Measurements from ENCODE around the gene KDSR.

The KDSR gene

GRCh38 chr18:63317982-63318888 is 48.8 kb downstream of the KDSR start:
- peak overlapping the region; percentile 75 for H3K4me3 ChIP-seq (ENCODE audit: low read length)
- TF ChIP-seq, protein P1, sequence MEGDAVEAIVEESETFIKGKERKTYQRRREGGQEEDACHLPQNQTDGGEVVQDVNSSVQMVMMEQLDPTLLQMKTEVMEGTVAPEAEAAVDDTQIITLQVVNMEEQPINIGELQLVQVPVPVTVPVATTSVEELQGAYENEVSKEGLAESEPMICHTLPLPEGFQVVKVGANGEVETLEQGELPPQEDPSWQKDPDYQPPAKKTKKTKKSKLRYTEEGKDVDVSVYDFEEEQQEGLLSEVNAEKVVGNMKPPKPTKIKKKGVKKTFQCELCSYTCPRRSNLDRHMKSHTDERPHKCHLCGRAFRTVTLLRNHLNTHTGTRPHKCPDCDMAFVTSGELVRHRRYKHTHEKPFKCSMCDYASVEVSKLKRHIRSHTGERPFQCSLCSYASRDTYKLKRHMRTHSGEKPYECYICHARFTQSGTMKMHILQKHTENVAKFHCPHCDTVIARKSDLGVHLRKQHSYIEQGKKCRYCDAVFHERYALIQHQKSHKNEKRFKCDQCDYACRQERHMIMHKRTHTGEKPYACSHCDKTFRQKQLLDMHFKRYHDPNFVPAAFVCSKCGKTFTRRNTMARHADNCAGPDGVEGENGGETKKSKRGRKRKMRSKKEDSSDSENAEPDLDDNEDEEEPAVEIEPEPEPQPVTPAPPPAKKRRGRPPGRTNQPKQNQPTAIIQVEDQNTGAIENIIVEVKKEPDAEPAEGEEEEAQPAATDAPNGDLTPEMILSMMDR (conservative IDR thresholded peaks at IDR 0.05; ENCODE audit: low read length) = peak; percentile 39
- DNase-seq (ENCODE audit: low read depth) = no peak

GRCh38 chr18:63317556-63317946 is 49.5 kb downstream of the KDSR start:
- no peak overlapping the region for H3K4me3 ChIP-seq (ENCODE audit: low read length)
- TF ChIP-seq, protein P1 (conservative IDR thresholded peaks at IDR 0.05; ENCODE audit: low read length) = no peak
- no peak for DNase-seq (ENCODE audit: low read depth)

DNA sequence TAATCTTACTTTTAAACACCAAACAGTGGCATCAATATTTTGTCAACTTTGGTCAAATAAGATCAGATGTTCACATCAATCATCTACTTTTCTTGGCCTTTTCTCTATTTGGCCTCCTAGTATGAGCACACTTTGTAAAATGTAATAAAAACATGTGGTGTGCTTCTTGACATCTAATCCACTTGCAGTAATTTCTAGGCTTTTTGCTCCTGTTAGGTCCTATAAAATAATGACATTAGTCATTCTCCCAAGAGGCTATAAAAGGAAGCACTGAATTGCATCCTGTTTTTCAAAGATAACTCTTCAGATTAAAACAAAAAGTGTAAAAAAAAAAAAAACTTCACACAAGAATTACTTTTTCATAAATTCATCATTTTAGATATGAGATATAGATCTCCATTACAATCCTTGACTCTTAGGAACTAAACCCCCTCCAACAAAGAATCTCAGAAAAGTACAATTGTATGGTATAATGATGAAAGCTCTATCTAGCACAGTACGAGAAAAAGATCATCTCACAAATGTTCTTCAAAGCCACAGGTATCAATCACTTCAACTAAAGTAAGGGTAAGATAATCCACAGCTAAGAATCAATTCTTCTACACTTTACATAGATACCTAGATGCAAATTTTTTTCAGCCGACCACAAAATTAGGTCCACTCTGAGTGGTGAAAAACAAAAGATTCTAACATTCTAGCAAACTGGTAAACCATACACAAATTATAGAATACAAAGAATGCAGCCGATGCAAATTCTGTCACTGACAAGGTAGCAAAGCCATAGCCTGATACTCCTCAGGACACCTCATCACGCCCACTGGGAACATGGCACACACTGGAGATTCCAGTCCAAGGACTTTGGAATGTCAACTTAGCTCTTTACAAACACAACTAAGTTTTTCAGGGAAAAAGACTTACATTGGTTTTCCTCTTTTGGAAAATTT is 50.1 kb downstream of the KDSR start:
- TF ChIP-seq, protein P1 (conservative IDR thresholded peaks at IDR 0.05; ENCODE audit: low read length) = no peak
- no peak for DNase-seq (ENCODE audit: low read depth)
- no peak overlapping the region for H3K4me3 ChIP-seq (ENCODE audit: low read length)

- H3K4me3 ChIP-seq (ENCODE audit: low read length) = no peak overlapping the region
- DNase-seq (ENCODE audit: low read depth) = no peak
- TF ChIP-seq, protein P1 (conservative IDR thresholded peaks at IDR 0.05; ENCODE audit: low read length) = no peak
These were observed 51.1 kb downstream of the KDSR start for GRCh38 chr18:63315876-63316275.

DNA sequence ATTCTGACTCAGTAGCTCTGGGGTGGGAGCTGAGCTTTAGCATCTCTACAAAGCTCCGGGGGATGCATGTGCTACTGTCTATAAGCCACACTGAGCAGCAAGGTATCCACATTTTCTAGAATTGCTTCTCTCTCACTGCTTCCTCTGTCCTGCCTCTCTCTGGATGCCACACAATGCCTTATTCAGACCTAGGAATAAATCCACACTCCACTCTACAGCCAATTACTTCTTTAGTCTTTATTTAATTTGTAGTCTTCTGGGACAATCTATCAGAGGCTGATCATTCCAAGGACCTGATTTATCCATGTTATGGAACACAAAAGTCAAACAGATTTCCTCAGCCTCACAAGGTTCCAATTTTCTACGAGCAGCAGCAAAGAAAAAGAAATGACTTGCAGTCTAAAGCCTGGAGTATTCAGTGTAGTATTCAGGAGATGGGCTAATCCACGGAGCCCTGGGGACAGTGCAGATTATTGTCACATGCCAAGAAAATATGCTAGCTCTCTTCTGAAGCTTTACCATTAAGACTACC is 51.8 kb downstream of the KDSR start:
- DNase-seq (ENCODE audit: low read depth) = no peak
- TF ChIP-seq, protein P1 (conservative IDR thresholded peaks at IDR 0.05; ENCODE audit: low read length) = no peak
- H3K4me3 ChIP-seq (ENCODE audit: low read length) = no peak overlapping the region

DNA sequence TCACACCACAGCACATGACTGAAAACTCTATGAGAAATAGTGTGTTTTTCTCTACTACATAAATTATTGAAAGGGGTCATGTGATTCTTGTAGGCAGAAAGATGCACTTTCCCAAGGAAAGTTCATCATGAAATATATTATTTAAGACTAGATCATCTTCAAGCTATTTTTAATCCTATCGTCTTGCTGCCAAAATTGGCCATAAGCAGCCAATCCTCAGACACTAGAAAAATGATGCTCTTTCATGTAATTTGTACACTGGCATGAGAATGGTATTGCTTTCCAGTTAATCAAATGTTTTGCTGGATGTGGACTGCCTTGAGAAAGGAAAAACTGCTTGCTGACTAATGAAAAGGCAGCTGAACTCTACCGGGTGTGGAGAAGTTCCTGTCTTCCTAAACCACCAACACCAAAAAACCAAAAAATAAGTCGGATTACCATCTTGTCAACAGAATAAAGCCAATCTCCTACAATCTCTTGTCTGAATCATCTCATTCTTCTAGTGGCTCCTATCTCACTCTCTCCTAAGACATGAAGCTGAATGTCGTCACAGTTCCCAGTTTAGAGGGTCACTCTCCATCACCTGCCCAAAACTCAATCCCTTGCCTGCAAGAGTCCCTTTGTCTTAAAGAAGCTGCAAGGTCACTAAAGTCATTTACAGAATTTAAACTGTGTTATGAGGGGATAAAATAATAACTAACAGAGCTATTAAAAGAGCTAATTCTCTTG is 52.8 kb downstream of the KDSR start:
- no peak for DNase-seq (ENCODE audit: low read depth)
- TF ChIP-seq, protein P1 (conservative IDR thresholded peaks at IDR 0.05; ENCODE audit: low read length) = no peak
- no peak overlapping the region for H3K4me3 ChIP-seq (ENCODE audit: low read length)
